ENCODE measurements around the gene TTC21B. TPM values are rescaled to one million over a fixed set of nuclear protein-coding genes. Genes with fewer than 3 reads are reported as not detected.

Gene TTC21B
- total and polyA plus RNA-seq, 12 donors, result 3.3 to 17.9 (median 13.3) TPM

- peaks cover 0 to 96% (median 32%) of the 10 kb centered on the region in 9 donors for H3K36me3 ChIP-seq
- intact Hi-C loops (cut with DNase I), result loop anchor here in 1 of 10 donors (10.0 kb wide), 1 partner anchor 47 kb away; no protein-coding TSS in a partner anchor
- no peaks in the 10 kb centered on the region for H3K4me1 ChIP-seq
- no peaks in the 10 kb centered on the region for H3K27me3 ChIP-seq
- H3K9me3 ChIP-seq, result no peaks in the 10 kb centered on the region
- ATAC-seq, result no peak
- no peak overlapping the region for H3K4me3 ChIP-seq
- WGBS, 2 donors, result 98% methylated on average over 1 of the region's 1 CpG
- DNase-seq, result no peak
- H3K27ac ChIP-seq, result no peak overlapping the region
- no peak for TF ChIP-seq CTCF (IDR thresholded peaks at IDR 0.05)
These were observed 11.7 kb downstream of the TTC21B start for GRCh38 chr2:165941827-165942226.

DNA sequence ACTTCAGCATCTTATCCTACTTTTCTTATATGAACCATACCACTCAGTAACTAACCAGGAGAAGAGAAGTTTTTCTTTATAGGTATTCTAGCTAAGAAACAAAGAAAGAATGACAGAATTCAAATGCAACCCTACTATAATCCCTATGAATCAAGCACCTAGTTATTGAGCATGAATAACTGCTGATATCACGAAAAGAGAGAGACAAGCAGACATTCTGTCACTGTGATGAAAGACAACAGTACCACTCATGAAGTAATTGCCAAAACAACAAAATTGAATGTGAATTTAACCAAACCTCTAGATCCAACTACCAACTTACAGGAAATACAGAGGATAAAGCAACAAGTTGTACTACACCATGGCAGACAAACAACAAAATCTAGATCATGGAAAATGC, 15.3 kb downstream of the TTC21B start:
- no peak for TF ChIP-seq CTCF (IDR thresholded peaks at IDR 0.05)
- intact Hi-C loops (cut with DNase I), result no loop called here
- Histone ChIP-seq H3K4me1 (no peaks in the 10 kb centered on the region), H3K27me3 (no peaks in the 10 kb centered on the region), H3K4me3 (no peak overlapping the region), H3K27ac (no peak overlapping the region), H3K9me3 (no peaks in the 10 kb centered on the region), H3K36me3 (peaks cover 0 to 94% (median 18%) of the 10 kb centered on the region in 9 donors)
- WGBS, 2 donors, result 77 to 79% methylated on average over 1 of the region's 1 CpG
- ATAC-seq (no peak), DNase-seq (no peak)

- H3K4me1 ChIP-seq, result no peaks in the 10 kb centered on the region
- H3K27me3 ChIP-seq, result no peaks in the 10 kb centered on the region
- TF ChIP-seq CTCF (IDR thresholded peaks at IDR 0.05), result no peak
- ATAC-seq (no peak), DNase-seq (no peak)
- intact Hi-C loops (cut with DNase I), result no loop called here
- H3K27ac ChIP-seq, result no peak overlapping the region
- peaks cover 0 to 94% (median 33%) of the 10 kb centered on the region in 9 donors for H3K36me3 ChIP-seq
- WGBS, 2 donors, result 93 to 95% methylated on average over 4 of the region's 4 CpGs
- H3K9me3 ChIP-seq, result no peaks in the 10 kb centered on the region
- no peak overlapping the region for H3K4me3 ChIP-seq
These were observed 20.2 kb downstream of the TTC21B start for GRCh38 chr2:165933211-165933910.

GRCh38 chr2:165927774-165928173, 25.8 kb downstream of the TTC21B start:
- intact Hi-C loops (cut with DNase I), result no loop called here
- WGBS, 2 donors, result 98% methylated on average over 1 of the region's 1 CpG
- DNase-seq (no peak), ATAC-seq (no peak)
- H3K27me3 ChIP-seq, result no peaks in the 10 kb centered on the region
- H3K4me1 ChIP-seq, result no peaks in the 10 kb centered on the region
- H3K36me3 ChIP-seq, result peaks cover 0 to 95% (median 39%) of the 10 kb centered on the region in 9 donors
- no peak overlapping the region for H3K27ac ChIP-seq
- H3K9me3 ChIP-seq, result no peaks in the 10 kb centered on the region
- no peak overlapping the region for H3K4me3 ChIP-seq
- TF ChIP-seq CTCF (IDR thresholded peaks at IDR 0.05), result no peak

All from heart right ventricle (tissue), 16 donors.